ENCODE data around the gene ROPN1B.
"Not testable (repeated sequence)": the region's sequence is repeated elsewhere in the genome, so short reads cannot be mapped to it uniquely, and the experiment has no call there.

The ROPN1B gene

DNA sequence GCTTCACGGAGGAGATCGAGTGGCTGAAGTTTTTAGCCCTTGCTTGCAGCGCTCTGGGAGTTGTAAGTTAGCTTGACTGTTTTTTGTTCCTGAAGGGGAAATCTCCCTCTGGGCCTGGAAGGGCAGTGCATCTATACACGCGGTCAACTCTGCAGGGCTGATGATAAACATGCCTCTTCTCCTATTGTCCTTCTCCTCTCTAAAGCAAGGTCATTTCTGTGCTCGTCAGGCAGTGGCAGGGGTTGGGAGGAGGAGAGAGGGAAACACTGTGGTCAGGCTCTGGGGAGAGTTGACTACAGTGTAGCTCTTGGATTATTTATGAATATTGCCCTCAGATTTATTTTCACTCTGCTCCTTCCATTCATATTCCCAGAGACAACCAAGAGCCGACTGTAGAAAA, 8.1 kb downstream of the ROPN1B start:
- DNase-seq (ENCODE audit: low read depth in 1 of 2, low spot score in 1 of 2); in situ Hi-C loops (cut with HindIII; ENCODE audit: low pct_unique_long_range_greater_than_20kb, low sequenced_read_pairs): not testable (repeated sequence)

- in situ Hi-C loops (cut with HindIII; ENCODE audit: low pct_unique_long_range_greater_than_20kb, low sequenced_read_pairs); DNase-seq (ENCODE audit: low read depth in 1 of 2, low spot score in 1 of 2): not testable (repeated sequence)
These were observed 16.0 kb downstream of the ROPN1B start for GRCh38 chr3:125984951-125985350.

- peak; percentile 35 to 87 for DNase-seq (ENCODE audit: low read depth in 1 of 2, low spot score in 1 of 2)
- no peak for TF ChIP-seq JUND (IDR thresholded peaks at IDR 0.05; ENCODE audit: low read depth)
- in situ Hi-C loops (cut with HindIII; ENCODE audit: low pct_unique_long_range_greater_than_20kb, low sequenced_read_pairs): no loop called here
These were observed 21.4 kb downstream of the ROPN1B start for GRCh38 chr3:125990253-125990970.

DNA sequence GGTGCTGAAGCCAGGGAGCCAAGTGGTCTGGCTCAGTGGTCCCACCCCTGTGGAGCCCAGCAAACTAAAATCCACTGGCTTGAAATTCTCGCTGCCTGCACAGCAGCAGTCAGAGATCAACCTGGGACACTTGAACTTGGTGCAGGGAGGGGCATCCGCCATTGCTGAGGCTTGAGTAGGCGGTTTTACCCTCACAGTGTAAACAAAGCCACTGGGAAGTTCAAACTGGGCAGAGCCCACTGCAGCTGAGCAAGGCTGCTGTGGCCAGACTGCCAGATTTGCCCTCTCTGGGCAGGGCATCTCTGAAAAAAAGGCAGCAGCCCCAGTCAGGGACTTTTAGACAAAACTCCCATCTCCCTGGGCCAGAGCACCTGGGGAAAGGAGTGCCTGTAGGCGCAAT, 27.8 kb downstream of the ROPN1B start:
- in situ Hi-C loops (cut with HindIII; ENCODE audit: low pct_unique_long_range_greater_than_20kb, low sequenced_read_pairs); DNase-seq (ENCODE audit: low read depth in 1 of 2, low spot score in 1 of 2): not testable (repeated sequence)

DNA sequence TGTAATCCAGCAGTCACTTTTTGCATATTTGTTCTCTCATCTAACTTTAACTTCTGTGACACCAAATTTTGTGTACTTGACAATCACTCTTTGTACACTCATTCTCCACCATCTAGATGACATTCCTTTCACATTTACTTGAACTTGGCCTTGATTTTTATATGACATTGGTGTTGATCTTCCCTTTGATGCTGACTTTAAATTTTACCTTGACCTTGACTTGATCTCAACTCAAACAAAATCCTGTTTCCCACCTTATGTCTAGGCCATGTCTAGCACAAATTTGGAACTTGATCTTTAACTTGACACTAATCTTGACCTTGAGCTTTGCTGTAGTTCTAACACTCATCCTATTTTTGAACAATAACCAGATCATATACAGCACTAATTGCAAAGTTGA, 33.2 kb downstream of the ROPN1B start:
- no peak for DNase-seq (ENCODE audit: low read depth in 1 of 2, low spot score in 1 of 2)
- TF ChIP-seq JUND (IDR thresholded peaks at IDR 0.05; ENCODE audit: low read depth): no peak
- in situ Hi-C loops (cut with HindIII; ENCODE audit: low pct_unique_long_range_greater_than_20kb, low sequenced_read_pairs): no loop called here

GRCh38 chr3:126003447-126004190, 34.6 kb downstream of the ROPN1B start:
- in situ Hi-C loops (cut with HindIII; ENCODE audit: low pct_unique_long_range_greater_than_20kb, low sequenced_read_pairs): no loop called here
- no peak for TF ChIP-seq JUND (IDR thresholded peaks at IDR 0.05; ENCODE audit: low read depth)
- DNase-seq (ENCODE audit: low read depth in 1 of 2, low spot score in 1 of 2): no peak

- no peak for DNase-seq (ENCODE audit: low read depth in 1 of 2, low spot score in 1 of 2)
- in situ Hi-C loops (cut with HindIII; ENCODE audit: low pct_unique_long_range_greater_than_20kb, low sequenced_read_pairs): no loop called here
- TF ChIP-seq JUND (IDR thresholded peaks at IDR 0.05; ENCODE audit: low read depth): no peak
These were observed 35.2 kb downstream of the ROPN1B start for GRCh38 chr3:126004217-126004616.

- DNase-seq (ENCODE audit: low read depth in 1 of 2, low spot score in 1 of 2): no peak
- TF ChIP-seq JUND (IDR thresholded peaks at IDR 0.05; ENCODE audit: low read depth): no peak
- in situ Hi-C loops (cut with HindIII; ENCODE audit: low pct_unique_long_range_greater_than_20kb, low sequenced_read_pairs): no loop called here
These were observed 35.7 kb downstream of the ROPN1B start for GRCh38 chr3:126004692-126005091.

- in situ Hi-C loops (cut with HindIII; ENCODE audit: low pct_unique_long_range_greater_than_20kb, low sequenced_read_pairs): no loop called here
- no peak for TF ChIP-seq JUND (IDR thresholded peaks at IDR 0.05; ENCODE audit: low read depth)
- DNase-seq (ENCODE audit: low read depth in 1 of 2, low spot score in 1 of 2): no peak
These were observed 37.0 kb downstream of the ROPN1B start for GRCh38 chr3:126005951-126006350.

- TF ChIP-seq JUND (IDR thresholded peaks at IDR 0.05; ENCODE audit: low read depth): no peak
- in situ Hi-C loops (cut with HindIII; ENCODE audit: low pct_unique_long_range_greater_than_20kb, low sequenced_read_pairs): no loop called here
- no peak for DNase-seq (ENCODE audit: low read depth in 1 of 2, low spot score in 1 of 2)
These were observed 39.2 kb downstream of the ROPN1B start for GRCh38 chr3:126008219-126008618.

DNA sequence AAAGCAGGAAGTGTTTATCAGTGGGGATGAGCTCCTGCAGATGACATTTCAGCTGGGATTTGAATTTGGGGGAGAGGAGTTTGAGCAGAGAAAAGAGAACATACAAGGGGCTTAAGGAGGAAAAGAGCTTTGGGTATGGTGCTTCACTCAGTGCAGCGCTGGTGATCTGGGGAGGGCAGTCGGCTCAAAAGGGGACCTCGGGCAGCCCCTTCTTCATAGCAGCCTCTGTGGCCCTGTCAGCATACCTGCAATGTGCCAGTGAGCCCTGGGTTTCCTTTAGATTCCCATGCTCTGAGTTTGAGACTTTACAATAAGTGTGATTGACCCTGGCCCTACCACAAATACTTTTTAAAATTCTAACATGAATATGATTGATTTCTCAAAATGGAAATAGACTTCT, 40.2 kb downstream of the ROPN1B start:
- no peak for TF ChIP-seq JUND (IDR thresholded peaks at IDR 0.05; ENCODE audit: low read depth)
- DNase-seq (ENCODE audit: low read depth in 1 of 2, low spot score in 1 of 2): no peak
- in situ Hi-C loops (cut with HindIII; ENCODE audit: low pct_unique_long_range_greater_than_20kb, low sequenced_read_pairs): no loop called here

DNA sequence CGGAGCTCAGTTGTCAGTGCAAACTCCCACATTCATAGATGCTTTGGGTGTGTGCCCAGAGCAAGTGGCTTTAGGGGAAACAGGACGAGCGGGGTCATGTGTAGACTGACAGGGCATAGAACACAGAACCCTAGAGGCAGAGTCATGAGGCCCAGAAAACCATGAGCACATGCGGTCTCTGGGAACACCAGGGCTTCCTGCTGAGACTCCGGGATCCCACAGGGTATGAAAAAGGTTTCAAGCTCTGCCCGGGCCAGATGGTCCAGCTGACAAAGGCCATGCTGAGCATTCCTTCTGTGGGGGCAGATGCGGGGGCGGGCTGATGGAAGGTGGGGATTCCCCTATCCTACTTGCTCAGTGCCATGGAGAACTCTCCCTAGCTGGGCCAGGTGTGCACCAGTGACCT, 44.8 kb downstream of the ROPN1B start:
- no peak for TF ChIP-seq JUND (IDR thresholded peaks at IDR 0.05; ENCODE audit: low read depth)
- no peak for DNase-seq (ENCODE audit: low read depth in 1 of 2, low spot score in 1 of 2)
- in situ Hi-C loops (cut with HindIII; ENCODE audit: low pct_unique_long_range_greater_than_20kb, low sequenced_read_pairs): no loop called here

DNA sequence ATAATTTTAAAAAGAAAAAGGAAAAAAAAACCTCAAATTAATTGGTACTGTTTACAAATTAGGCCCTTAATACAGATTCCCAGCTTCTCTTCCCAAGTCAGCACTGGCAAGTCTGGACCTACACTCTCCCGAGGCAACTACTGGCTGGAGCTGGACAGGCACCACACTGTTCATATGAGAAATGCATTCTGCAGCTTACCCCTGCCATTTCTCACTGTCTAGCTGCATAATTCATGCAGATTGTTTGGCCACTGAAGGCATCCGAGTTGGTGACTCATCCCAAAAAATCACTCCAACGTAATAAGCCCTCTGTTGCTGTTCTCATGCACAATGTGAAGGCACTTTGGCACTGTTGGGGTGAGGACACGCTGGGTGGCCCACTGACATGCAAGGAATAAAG, 45.3 kb downstream of the ROPN1B start:
- TF ChIP-seq JUND (IDR thresholded peaks at IDR 0.05; ENCODE audit: low read depth): no peak
- in situ Hi-C loops (cut with HindIII; ENCODE audit: low pct_unique_long_range_greater_than_20kb, low sequenced_read_pairs): no loop called here
- no peak for DNase-seq (ENCODE audit: low read depth in 1 of 2, low spot score in 1 of 2)

DNA sequence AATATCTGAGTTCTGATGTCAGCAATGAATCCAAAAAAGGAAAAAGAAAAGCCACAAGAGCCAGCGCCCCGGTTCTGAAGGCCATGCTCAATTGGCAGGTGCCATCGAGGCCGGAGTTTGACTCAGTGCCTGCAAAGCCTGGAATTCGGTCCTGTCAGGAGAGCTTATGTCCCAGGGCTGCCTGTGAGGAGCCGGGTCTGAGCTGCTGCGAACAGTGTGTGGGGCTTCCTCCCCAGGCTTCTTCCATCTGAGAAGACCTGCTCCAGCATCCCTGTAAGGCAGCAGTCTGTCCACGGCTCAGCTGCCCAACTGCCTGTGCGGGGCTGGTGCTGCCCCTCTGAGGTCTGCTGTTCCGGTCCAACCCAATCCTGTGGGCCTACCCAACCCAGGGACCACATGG, 46.1 kb downstream of the ROPN1B start:
- no peak for DNase-seq (ENCODE audit: low read depth in 1 of 2, low spot score in 1 of 2)
- TF ChIP-seq JUND (IDR thresholded peaks at IDR 0.05; ENCODE audit: low read depth): no peak
- in situ Hi-C loops (cut with HindIII; ENCODE audit: low pct_unique_long_range_greater_than_20kb, low sequenced_read_pairs): no loop called here

Measured in T47D (cell line).